GM20000 (cell line): ENCODE data around the gene TREML2.
"Not testable (repeated sequence)": the region's sequence is repeated elsewhere in the genome, so short reads cannot be mapped to it uniquely, and the experiment has no call there.

ENCODE experiments used
- DNase-seq: peaks from one replicate; pipeline ENCODE4 v3.0.0; 2012; ENCODE audit warnings: low spot score
- TF ChIP-seq, protein P1 (sequence below): IDR thresholded peaks from 2 replicates; pipeline ENCODE4 v1.5.1; 2012; ENCODE audit warnings: mild to moderate bottlenecking, control low read depth; ENCODE audit errors: extremely low read depth, missing control alignments

TREML2 gene

DNA sequence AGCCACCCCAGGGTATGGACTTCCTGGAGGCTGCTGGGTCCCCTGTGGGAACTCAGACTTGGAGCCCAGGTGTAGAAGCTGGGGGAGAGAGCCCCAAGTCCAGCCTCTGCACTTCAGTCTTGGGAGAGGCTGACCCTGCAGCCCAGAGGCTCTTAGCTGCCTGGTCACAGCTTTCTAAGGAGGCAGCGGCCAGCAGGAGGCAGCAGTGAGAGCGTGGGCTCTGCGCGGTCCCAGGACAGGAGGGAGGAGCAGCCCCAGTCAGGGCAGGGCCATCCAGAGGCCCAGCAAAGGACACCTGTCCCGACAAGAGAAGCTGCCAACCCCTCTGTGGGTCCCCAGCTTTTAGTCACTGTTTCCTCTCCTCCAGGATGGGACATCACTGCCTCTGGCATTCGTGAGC is 9.4 kb downstream of the TREML2 start:
- peak; percentile 44 for DNase-seq
- TF ChIP-seq, protein P1, sequence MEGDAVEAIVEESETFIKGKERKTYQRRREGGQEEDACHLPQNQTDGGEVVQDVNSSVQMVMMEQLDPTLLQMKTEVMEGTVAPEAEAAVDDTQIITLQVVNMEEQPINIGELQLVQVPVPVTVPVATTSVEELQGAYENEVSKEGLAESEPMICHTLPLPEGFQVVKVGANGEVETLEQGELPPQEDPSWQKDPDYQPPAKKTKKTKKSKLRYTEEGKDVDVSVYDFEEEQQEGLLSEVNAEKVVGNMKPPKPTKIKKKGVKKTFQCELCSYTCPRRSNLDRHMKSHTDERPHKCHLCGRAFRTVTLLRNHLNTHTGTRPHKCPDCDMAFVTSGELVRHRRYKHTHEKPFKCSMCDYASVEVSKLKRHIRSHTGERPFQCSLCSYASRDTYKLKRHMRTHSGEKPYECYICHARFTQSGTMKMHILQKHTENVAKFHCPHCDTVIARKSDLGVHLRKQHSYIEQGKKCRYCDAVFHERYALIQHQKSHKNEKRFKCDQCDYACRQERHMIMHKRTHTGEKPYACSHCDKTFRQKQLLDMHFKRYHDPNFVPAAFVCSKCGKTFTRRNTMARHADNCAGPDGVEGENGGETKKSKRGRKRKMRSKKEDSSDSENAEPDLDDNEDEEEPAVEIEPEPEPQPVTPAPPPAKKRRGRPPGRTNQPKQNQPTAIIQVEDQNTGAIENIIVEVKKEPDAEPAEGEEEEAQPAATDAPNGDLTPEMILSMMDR, result peak; percentile 54

DNA sequence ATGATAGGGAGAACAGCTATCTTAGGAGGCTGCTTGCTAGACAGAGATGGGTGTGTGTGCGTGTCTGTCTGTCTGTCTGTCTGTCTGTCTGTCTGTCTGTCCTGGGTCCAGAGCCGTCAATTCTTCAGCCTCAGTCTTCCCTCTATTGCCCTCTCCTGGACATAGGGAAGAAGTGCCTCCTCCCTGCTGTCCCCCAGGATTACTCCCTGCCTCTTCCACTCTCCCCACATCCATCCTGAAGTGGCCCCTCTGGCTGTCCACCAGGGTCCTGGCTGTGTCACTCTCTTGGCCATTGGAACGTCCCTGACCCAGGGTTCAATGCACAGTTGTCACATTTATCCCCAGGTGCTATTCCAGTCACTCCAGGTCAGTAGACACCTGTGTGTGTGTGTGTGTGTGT is 10.2 kb downstream of the TREML2 start:
- DNase-seq, result no peak
- TF ChIP-seq, protein P1, result no peak

DNA sequence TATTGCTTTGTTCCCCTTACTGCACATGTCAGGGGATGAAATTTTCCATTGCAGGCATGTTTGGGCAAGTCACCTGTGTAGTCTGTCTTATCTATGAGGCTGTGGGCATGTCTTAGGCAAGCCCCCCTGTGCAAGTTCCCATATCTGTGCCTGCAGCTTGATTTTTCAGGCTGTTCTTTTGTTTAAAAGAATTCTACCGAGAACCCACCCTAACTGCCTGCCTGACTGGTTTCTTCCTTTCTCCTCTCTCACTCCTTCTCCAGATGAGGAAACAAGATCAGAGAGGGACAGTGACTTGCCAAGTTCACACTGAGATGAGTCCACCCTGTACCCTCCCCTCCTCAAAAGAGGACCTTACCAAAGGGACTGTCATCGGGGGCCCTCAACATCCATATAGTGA is 11.0 kb downstream of the TREML2 start:
- no peak for DNase-seq
- TF ChIP-seq, protein P1, result no peak

DNA sequence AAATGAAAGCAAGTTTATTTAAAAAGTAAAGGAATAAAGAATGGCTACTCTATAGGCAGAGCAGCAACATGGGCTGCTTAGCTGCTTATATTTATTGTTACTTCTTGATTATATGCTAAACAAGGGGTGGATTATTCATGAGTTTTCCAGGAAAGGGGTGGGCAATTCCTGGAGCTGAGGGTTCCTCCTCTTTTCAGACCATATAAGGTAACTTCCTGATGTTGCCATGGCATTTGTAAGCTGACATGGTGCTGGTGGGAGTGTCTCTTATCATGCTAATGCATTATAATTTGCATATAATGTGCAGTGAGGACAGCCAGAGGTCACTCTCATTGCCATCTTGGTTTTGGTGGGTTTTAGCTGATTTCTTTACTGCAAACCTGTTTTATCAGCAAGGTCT is 11.9 kb downstream of the TREML2 start:
- not testable (repeated sequence) for DNase-seq

- no peak for DNase-seq
These were observed 12.7 kb downstream of the TREML2 start for GRCh38 chr6:41187924-41188886.

DNA sequence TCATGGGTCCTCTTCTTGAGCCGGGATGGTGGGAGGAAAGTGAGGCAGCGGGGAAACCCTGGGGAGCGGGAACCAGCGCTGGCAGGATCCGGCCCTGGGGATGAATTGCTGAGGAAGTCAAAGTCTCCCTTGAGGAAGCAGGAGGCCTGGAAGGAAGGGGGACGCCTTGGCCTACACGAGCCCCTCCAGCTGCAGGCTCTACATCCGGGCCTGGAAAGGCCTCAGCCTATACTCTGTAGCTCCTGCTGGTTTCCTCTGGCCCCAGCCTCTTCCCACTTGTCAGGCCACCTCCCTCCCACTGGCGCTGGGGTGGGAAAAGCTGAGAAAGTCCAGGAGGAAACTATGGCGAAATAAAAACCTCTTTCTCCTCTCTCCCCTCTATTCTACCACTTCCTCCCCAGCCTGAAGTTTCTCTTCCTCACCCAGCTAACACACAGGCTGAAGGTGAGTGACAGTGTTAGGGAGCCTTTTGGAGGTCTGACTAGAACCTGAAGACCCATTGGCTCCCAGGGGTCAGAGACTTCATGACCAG is 14.9 kb downstream of the TREML2 start:
- TF ChIP-seq, protein P1, result no peak
- no peak for DNase-seq

More at GRCh38 chr6:41187924-41188886, 12.7 kb downstream of the TREML2 start:
- TF ChIP-seq, protein P1, result no peak

DNA sequence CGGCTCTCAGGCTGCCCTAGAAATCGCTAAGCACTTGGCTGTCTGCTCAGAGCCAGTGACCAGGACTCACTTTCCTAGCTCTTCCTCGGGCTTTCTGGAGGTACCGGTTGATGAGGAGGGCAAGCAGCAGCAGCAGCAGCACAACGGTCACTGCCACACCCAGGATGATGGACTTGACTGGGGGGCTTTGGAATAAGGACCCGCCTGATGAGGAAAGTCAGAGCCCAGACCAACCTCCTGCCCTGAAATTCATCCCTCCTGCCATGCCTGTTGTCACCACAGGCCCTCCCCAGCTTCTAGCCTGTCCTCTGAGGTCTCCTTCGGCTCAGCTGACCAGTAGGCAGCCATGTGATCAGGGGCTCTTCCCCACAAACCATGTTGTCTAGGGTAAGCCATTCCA is 16.2 kb downstream of the TREML2 start:
- DNase-seq, result no peak

More for the DNA sequence above, 16.2 kb downstream of the TREML2 start:
- TF ChIP-seq, protein P1, result no peak
